Heart left ventricle (tissue), 16 donors: ENCODE results near the gene ZNF148. TPM values are rescaled to one million over a fixed set of nuclear protein-coding genes. Genes with fewer than 3 reads are reported as not detected.

Experiments
- ATAC-seq, 4 donors: fragments of 200-7000 bp; cut with Tn5 transposase; one replicate each; pipeline ENCODE4 v1.9.1; 2020 to 2022; ENCODE audit warnings: moderate library complexity in 4 of 4, mild to moderate bottlenecking in 3 of 4, moderate number of reproducible peaks in 1 of 4
- DNase-seq, 5 donors: peaks; one replicate each; pipeline ENCODE4 v3.0.0-alpha.2; 2020
- H3K27ac ChIP-seq, 12 donors: fragments of 200-600 bp; sonication (generic) in 4 of 12; one replicate each; pipeline versions ENCODE4 v1.5.0 to v1.8.0; 2016 to 2022; ENCODE audit warnings: mild to moderate bottlenecking in 2 of 12
- H3K27me3 ChIP-seq, 9 donors: fragments of 200-600 bp; sonication (generic) in 2 of 9; one replicate each; pipeline versions ENCODE4 v1.5.1 to v1.8.0; 2016 to 2022; ENCODE audit warnings: mild to moderate bottlenecking in 3 of 9
- H3K36me3 ChIP-seq, 9 donors: fragments of 200-600 bp; sonication (generic) in 2 of 9; one replicate each; pipeline versions ENCODE4 v1.5.0 to v1.8.0; 2018 to 2022; ENCODE audit warnings: mild to moderate bottlenecking in 2 of 9
- H3K4me1 ChIP-seq, 12 donors: fragments of 200-600 bp; sonication (generic) in 4 of 12; one replicate each; pipeline versions ENCODE4 v1.5.0 to v1.8.0; 2016 to 2022; ENCODE audit warnings: mild to moderate bottlenecking in 3 of 12
- H3K4me3 ChIP-seq, 12 donors: fragments of 200-600 bp; sonication (generic) in 4 of 12; one replicate each; pipeline versions ENCODE4 v1.5.0 to v1.8.0; 2017 to 2022; ENCODE audit warnings: mild to moderate bottlenecking in 9 of 12, moderate library complexity in 4 of 12
- H3K9me3 ChIP-seq, 12 donors: fragments of 200-600 bp; sonication (generic) in 4 of 12; one replicate each; pipeline versions ENCODE4 v1.5.0 to v1.8.0; 2016 to 2022; ENCODE audit warnings: mild to moderate bottlenecking in 1 of 12
- CTCF ChIP-seq, 12 donors: fragments of 200-600 bp; sonication (generic) in 4 of 12; IDR thresholded peaks; one replicate each; pipeline versions ENCODE4 v1.5.0 to v1.8.0; 2018 to 2022; ENCODE audit warnings: antibody characterized with exemption in 12 of 12, mild to moderate bottlenecking in 5 of 12
- POLR2A ChIP-seq, 2 donors: fragments of 450-650 bp; IDR thresholded peaks; one replicate each; pipeline ENCODE4 v1.6.1; 2017; ENCODE audit warnings: antibody characterized with exemption in 2 of 2, mild to moderate bottlenecking in 2 of 2, moderate library complexity in 2 of 2
- WGBS, 4 donors: extraction: QIAGEN DNeasy Blood & Tissue Kit in 2 of 4; methylation state at CpG; one replicate each; pipeline versions ENCODE4 v1.1.5 to v1.1.7; 2013 to 2018; 5-methylcytosine and 5-hydroxymethylcytosine counted together
- intact Hi-C, 10 donors: fragments of 100-400 bp; cut with DNase I; formaldehyde crosslinking; loops; one replicate each; pipeline versions ENCODE4 v1.11.1 to v1.14.2; 2022
- long read RNA-seq, 3 donors: library from polyadenylated mRNA; unstranded; transcript quantifications; one replicate each; pipeline ENCODE4 v2.0.0, GENCODE V29; 2020 to 2021
- polyA plus RNA-seq, 2 donors: library from polyadenylated mRNA; stranded (reverse); fragments of 200-250 nt; gene quantifications; one replicate each; pipeline ENCODE4 v1.2.3, GENCODE V29; 2013
- total RNA-seq, 9 donors: library from RNA; depleted of rRNA in 2 of 9; stranded (reverse); fragments of >200 nt in 2 of 9; fragmentation: NEBNext Ultra II Directional in 3 of 9; extraction: Animal tissue kit (Norgen Biotek cat#: 25700) in 3 of 9; gene quantifications; one replicate each; pipeline versions ENCODE4 v1.1.0 to v1.2.4, GENCODE V29; 2016 to 2023
- donor health status: ischemic (EF 13 %, LVEDD 7.1; RV severe dilation, severe dysfunction).
- donor health status: healthy with polysubstance abuse.
- donor health status: DM: no; HTN: yes; CAD: no.
- donor health status: DM: no; HTN: no; CAD: no.
- donor health status: ischemic (EF 25% LVEDD 6.9; RV normal size, moderate dysfunction).
- donor health status: ischemic (EF 25% LVEDD 5.7; RV mildly dilated, moderate dysfunction).
- donor health status: healthy.
- donor health status: DM: yes; HTN: yes; CAD: no.
- donor health status: ischemic (EF 35%, LVEDD 5.7; RV mildly dilated, moderate dysfunction).
- donor health status: nonischemic (EF 11% LVEDD 7.7; RV severe dilation, severe dysfunction).
- donor health status: DM: yes; HTN: yes; CAD: no.
- donor health status: PGD.
- donor health status: ischemic (EF 29% LVEDD 5.4; RV normal size, mild dysfunction).
- donor health status: nonischemic (EF 23%, LVEDD 6.1; RV moderate dilation, normal function).

Gene ZNF148
- total RNA-seq (10 to 100 TPM; 24.1 to 62.4 (median 40.2) TPM), polyA plus RNA-seq (1 to 10 TPM; 4.5 to 8.4 TPM)
- long read RNA-seq, donor 1, full-length matches to known transcripts = 19 of 46 reads
- long read RNA-seq, donor 1, partial matches to known transcripts = 2 of 46 reads
- long read RNA-seq, donor 1, other reads (novel, unspliced or antisense) = 25 of 46 reads
- long read RNA-seq, donor 2, full-length matches to known transcripts = 37 of 81 reads
- long read RNA-seq, donor 2, partial matches to known transcripts = 0 of 81 reads
- long read RNA-seq, donor 2, other reads (novel, unspliced or antisense) = 44 of 81 reads
- long read RNA-seq, donor 3, full-length matches to known transcripts = 19 of 25 reads
- long read RNA-seq, donor 3, partial matches to known transcripts = 1 of 25 reads
- long read RNA-seq, donor 3, other reads (novel, unspliced or antisense) = 5 of 25 reads

GRCh38 chr3:125374996-125375941 lies at the start of gene ZNF148:
TSS of gene ZNF148 (minus strand) at chr3:125375325. CDS start at chr3:125313640, 61,685 bp downstream.
- peak; percentile 93 to 97 (median 95) for DNase-seq
- H3K36me3 ChIP-seq = peaks cover 0 to 5% (median 0%) of the 10 kb centered on the region in 9 donors
- H3K27me3 ChIP-seq = no peaks in the 10 kb centered on the region
- H3K4me1 ChIP-seq = peaks cover 0 to 35% (median 22%) of the 10 kb centered on the region in 12 donors
- intact Hi-C loops = loop anchor here in 4 of 10 donors (2.0 to 10.0 kb wide), 5 partner anchors 18 to 380 kb away; no protein-coding TSS in a partner anchor
- peak; percentile 94 to 99 (median 99) for ATAC-seq
- peak within 1 kb of the TSS; percentile 43 to 94 (median 84) for H3K4me3 ChIP-seq
- peak in 1 of 2 donors; percentile 75 for TF ChIP-seq POLR2A (IDR thresholded peaks at IDR 0.05)
- TF ChIP-seq CTCF (IDR thresholded peaks at IDR 0.05) = peak in 4 of 12 donors; percentile 9 to 37 (median 34)
- no peaks in the 10 kb centered on the region for H3K9me3 ChIP-seq
- H3K27ac ChIP-seq = peak within 1 kb of the TSS; percentile 80 to 97 (median 92)
- WGBS, 4 donors = 0 to 1% (median 1%) methylated on average over 44 to 69 of the region's 69 CpGs

GRCh38 chr3:125418306-125418705 lies 43.2 kb upstream of the ZNF148 start:
- H3K27ac ChIP-seq = no peak overlapping the region
- no peak for DNase-seq
- H3K9me3 ChIP-seq = peaks cover 0 to 4% (median 0%) of the 10 kb centered on the region in 12 donors
- no peaks in the 10 kb centered on the region for H3K4me1 ChIP-seq
- WGBS, 4 donors = 85 to 89% (median 87%) methylated on average over 4 of the region's 4 CpGs
- intact Hi-C loops = no loop called here
- no peaks in the 10 kb centered on the region for H3K36me3 ChIP-seq
- H3K4me3 ChIP-seq = no peak overlapping the region
- no peaks in the 10 kb centered on the region for H3K27me3 ChIP-seq
- TF ChIP-seq POLR2A (IDR thresholded peaks at IDR 0.05) (no peak), CTCF (IDR thresholded peaks at IDR 0.05) (no peak)
- ATAC-seq = no peak

- Histone ChIP-seq H3K9me3 (peaks cover 0 to 4% (median 0%) of the 10 kb centered on the region in 12 donors), H3K4me3 (no peak overlapping the region), H3K4me1 (no peaks in the 10 kb centered on the region), H3K27ac (no peak overlapping the region), H3K27me3 (no peaks in the 10 kb centered on the region), H3K36me3 (no peaks in the 10 kb centered on the region)
- 73 to 89% (median 83%) methylated on average over 3 of the region's 3 CpGs for whole genome bisulfite sequencing, 4 donors
- intact Hi-C loops = no loop called here
- ATAC-seq (no peak), DNase-seq (no peak)
- TF ChIP-seq CTCF (IDR thresholded peaks at IDR 0.05) (no peak), POLR2A (IDR thresholded peaks at IDR 0.05) (no peak)
Measured at GRCh38 chr3:125416235-125416634, 41.1 kb upstream of the ZNF148 start.
